NCI-H1092 treated with DMSO at 0.1 percent for 48 hours (cell line): ENCODE results near the gene FOXK1.
A peak's percentile ranks its signal among the peaks of the same experiment; 100 is the strongest.

Source experiments
- DNase-seq: peaks from one replicate; lab custom pipeline; 2025; lab: John Stamatoyannopoulos, UW

FOXK1 gene

GRCh38 chr7:4765776-4766490 is 83.8 kb downstream of the FOXK1 start:
- DNase-seq = no peak

DNA sequence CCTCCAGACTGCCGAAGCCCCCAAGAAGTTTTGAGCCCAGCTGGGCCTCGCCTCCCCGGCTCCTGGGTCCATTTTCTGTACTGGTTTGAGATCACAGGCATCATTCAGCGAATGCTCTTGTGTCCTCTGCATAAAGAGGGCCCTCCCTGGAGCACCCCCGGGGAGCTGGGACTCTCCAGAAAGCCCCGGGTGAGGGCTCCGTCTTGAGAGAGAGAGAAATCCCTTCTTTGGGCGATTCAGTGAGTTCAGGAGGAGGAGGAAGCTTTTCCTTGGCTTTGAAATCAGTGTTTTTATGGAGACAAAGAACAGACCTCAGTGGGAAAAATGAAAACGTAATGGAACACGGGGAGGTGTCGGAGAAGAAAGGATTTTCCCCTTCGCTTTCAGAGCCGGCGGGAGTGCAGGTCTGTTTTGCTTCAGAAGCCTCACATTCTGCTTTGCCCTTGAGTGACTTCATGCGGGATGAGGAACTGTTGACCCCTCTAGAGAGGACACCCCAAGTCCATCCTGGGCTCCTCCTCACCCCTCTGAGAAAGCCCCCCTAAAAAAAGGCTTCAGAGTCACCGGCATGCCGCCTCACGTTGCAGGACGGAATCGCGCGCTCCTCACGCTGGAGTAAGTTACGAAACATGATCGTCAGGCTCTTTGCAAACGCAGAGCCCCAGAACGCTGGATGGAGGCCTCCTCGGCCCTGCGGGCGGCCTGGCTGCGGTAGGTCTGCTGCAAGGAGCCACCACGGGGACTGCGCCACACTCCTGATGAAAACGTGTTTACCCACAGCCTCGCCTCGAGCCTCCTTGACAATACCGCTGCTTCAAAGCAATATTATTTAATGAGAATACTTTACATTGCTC is 84.8 kb downstream of the FOXK1 start:
- no peak for DNase-seq

GRCh38 chr7:4768597-4769569 is 86.8 kb downstream of the FOXK1 start:
- no peak for DNase-seq

- DNase-seq = peak; percentile 66
Observed at GRCh38 chr7:4769761-4770160, 87.7 kb downstream of the FOXK1 start.

DNA sequence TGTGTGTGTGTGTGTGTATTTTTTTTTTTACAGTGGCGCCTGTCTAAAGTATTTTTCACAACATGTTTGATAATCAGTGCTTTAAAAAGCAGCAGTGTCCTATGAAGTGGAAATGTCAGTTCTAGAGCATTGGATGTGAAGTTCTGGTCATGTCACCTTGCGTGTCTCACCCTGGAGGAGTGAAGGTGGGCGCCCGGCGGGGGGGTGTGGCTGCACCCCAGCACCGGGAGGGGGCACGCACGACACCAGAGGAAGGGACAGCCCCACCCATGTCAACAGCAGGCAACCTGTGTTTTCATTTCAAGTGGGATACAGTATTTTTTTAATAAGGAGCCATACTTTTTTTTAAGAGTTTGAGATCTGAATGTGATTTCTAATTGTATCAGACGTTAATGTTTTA is 88.8 kb downstream of the FOXK1 start:
- no peak for DNase-seq

DNA sequence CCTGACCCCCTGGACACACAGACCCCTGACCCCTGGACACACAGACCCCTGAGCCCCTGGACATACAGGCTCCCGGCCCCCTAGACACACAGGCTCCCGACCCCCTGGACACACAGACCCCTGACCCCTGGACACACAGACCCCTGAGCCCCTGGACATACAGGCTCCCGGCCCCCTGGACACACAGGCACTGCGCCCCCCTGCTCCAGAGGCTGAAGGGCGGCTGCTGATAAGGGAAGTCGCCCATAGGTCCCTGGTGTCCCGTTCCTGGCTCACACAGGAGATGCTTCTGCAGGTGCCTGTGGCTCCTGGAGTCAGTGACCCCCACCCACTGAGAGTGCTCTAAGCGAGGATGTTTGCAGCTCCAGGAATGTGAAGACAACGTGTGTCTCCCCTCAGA is 89.6 kb downstream of the FOXK1 start:
- DNase-seq = no peak

DNA sequence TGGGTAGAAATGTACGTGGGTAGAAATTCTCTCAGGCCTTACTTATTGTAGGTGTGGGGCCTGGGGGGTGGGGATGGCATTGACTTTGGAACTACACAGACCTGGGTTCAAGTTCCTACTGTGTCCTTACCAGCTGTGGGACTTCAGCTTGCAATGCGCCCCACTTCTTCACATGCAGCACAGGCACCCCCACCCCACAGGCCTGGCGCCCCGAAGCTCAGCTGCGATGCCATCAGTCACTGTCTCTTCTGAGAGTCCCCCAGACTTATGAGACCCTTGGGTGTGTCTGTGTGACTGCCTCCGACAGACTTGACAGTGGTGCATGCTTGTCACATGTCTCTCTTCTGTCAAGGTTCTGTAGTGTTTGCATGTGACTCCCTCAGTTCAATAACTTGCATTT is 90.2 kb downstream of the FOXK1 start:
- DNase-seq = no peak

- DNase-seq = no peak
Observed at GRCh38 chr7:4774007-4774406, 91.9 kb downstream of the FOXK1 start.

DNA sequence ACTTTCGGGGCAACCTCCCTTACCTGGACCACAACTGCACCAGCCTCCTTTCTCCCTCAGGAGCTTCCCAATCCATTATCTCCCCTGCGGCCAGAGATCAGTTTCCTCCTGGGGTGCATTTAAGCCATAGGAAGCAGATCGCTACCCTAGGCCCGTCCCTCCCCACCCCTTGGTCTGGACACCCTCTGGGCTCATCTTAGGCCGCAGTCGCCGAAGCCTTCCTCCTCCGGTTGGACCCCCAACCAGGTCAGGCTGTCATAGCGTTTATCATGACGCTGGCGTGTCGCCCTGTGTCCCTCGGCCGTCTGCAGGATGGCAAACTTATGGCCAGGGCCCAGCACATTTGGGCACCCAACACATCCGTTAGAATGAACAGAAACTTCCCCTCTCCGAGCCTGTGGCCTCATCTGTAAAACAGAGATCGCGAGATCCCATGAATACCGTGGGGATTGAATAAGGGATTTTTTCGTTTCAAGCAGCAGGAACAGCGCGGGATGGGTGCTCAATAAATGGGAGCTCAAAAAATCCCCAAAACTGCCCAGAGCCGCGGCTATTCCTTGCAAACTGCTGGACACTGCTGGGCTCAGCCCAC is 92.7 kb downstream of the FOXK1 start:
- peak; percentile 51 for DNase-seq

GRCh38 chr7:4775250-4775847 is 93.3 kb downstream of the FOXK1 start, which contains the start of gene AP5Z1:
AP5Z1 (plus strand) TSS chr7:4775623; CDS start chr7:4775716, 93 bp downstream.
- peak; percentile 95 for DNase-seq

- DNase-seq = no peak
Observed at GRCh38 chr7:4775848-4776623, 93.9 kb downstream of the FOXK1 start.

DNA sequence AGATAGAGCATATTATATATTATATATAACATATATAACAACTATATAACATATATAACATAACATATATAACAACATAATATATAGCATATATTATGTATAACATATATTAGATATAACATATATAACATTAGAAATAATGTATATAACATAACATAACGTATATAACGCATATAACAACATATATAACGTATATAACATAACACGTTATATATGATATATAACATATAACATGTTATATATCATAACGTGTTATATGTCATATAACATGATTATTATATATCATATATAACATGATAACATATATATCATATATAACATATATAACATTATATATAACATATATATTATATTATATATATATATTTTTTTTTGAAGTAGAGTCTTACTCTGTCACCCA is 97.0 kb downstream of the FOXK1 start:
- no peak for DNase-seq

- DNase-seq = no peak
Observed at GRCh38 chr7:4781366-4782069, 99.4 kb downstream of the FOXK1 start.

DNA sequence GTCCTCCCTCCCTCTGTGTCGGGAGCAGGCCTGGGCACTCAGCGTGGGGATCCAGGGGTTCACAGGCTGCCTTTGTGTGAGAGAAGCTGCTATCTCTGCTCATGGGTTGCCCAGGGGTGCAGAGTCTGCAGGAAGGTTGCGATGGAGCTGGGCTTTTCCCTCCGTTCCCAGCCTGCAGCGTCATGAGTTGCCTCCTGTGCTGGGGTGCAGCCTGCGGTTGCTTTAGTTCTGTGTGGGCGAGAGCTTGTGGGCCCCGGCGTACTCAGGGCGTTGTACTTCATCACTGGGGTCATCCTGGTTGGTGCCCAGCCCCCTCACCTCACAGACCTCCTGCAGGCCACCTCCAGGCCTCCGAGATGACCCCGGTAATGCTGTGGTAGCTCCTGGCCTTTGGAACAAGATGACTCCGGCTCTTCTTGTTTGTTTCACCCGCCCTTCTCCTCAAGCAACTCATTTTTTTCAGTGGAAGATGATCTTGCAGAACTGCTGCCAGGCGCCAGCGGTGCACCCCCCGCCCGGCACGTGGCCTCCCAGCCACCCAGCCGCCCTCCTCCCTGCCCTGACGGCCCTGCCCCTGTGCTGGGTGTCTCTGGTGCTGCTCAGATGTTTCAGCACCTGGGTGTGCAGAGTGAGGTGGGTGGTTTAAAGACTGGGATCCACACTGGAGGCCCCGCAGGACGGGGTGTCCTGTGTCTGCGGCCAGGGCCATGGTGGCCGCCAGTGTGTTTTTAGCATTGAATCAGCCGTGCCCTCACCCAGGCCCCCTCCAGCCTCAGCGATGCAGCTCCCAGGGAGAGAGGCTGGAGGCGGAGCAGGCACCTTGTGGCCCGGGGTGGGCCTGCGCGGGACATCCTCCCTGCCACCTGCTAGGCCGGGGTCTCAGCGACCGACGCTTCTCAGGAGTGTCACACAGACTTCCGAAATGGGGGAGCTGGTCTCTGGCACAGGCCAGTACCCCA is 100.5 kb downstream of the FOXK1 start:
- no peak for DNase-seq

DNA sequence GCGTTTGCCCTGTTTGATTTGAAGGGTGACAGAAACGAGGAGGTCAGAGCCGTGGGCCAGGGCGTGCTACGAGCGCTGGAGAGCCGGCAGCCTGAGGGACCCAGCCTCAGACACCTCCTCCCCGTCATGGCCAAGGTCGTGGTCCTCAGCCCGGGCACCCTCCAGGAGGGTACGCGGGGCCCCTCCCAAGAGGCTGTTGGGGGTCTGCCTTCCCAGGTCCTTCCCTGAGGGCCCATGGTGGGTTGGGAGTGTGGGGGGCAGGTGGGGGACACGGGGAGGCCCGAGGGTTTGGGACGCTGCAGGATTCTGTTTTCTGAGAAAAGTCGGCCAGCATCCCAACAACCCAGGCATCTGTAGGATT is 101.2 kb downstream of the FOXK1 start:
- no peak for DNase-seq

DNA sequence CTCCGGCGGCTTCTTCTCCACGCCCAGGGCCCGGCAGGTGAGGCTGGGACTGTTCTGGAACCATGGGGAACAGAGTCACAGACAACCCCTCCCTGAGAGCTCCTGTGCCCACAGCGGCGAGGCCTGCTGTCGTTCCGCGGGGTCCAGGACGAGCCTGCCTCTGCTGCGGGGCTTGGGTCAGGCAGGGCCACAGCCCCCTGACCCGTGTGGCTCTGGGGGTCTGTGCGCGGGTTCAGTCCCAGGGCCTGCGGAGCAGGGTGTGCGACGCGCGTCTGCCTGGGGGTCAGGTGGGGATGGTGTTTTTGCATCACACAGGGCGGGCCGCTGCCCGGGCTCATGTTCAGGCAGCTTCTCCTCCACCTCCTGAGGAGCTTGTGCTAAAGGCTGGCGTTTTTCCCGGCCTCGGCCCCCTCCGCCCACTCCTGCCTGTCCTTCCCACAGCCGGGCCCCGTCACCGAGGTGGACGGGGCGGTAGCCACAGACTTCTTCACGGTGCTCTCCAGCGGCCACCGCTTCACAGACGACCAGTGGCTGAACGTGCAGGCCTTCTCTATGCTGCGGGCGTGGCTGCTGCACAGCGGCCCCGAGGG is 101.8 kb downstream of the FOXK1 start:
- no peak for DNase-seq

DNA sequence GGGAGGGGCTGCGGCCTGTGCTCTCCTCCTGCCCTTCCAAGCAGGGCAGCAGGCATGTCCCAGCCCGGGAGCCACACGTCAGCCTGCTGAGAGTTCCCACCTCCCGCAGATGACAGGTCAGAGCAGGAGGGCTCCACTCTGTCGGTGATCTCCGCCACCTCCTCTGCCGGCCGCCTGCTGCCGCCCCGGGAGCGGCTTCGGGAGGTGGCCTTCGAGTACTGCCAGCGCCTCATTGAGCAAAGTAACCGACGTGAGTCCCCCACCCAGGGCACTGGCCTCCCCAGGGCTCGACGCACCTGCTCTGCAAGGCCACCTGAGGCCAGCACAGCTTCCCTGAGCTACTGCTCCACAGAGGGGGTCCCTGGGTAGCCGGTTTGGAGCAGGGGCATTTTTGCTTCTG is 102.7 kb downstream of the FOXK1 start:
- no peak for DNase-seq

GRCh38 chr7:4785371-4785770 is 103.3 kb downstream of the FOXK1 start:
- DNase-seq = no peak
